Glutamatergic neuron (in vitro differentiated cells): ENCODE results near the gene NR1I3. TPM values are rescaled to one million over a fixed set of nuclear protein-coding genes. Genes with fewer than 3 reads are reported as not detected.

Source experiments
- DNase-seq: peaks from one replicate; pipeline ENCODE4 v3.0.0; 2022
- H3K27ac Mint-ChIP-seq: one replicate; pipeline ENCODE4 v1.8.0; 2020; ENCODE audit warnings: mild to moderate bottlenecking, mixed read lengths, inconsistent platforms; ENCODE audit not compliant: unreplicated experiment
- H3K27me3 Mint-ChIP-seq: one replicate; pipeline ENCODE4 v1.8.0; 2020; ENCODE audit warnings: mild to moderate bottlenecking, moderate library complexity, mixed read lengths, inconsistent platforms; ENCODE audit not compliant: unreplicated experiment
- H3K36me3 Mint-ChIP-seq: one replicate; pipeline ENCODE4 v1.8.0; 2020; ENCODE audit warnings: mild to moderate bottlenecking, mixed read lengths, inconsistent platforms; ENCODE audit not compliant: unreplicated experiment
- H3K4me1 Mint-ChIP-seq: one replicate; pipeline ENCODE4 v1.8.0; 2020; ENCODE audit warnings: mild to moderate bottlenecking, low read depth, mixed read lengths, inconsistent platforms; ENCODE audit not compliant: unreplicated experiment
- H3K4me3 Mint-ChIP-seq: one replicate; pipeline ENCODE4 v1.8.0; 2020; ENCODE audit warnings: mild to moderate bottlenecking, mixed read lengths, inconsistent platforms; ENCODE audit not compliant: unreplicated experiment
- H3K9me3 Mint-ChIP-seq: one replicate; pipeline ENCODE4 v1.8.0; 2020; ENCODE audit warnings: mild to moderate bottlenecking, moderate library complexity, mixed read lengths, inconsistent platforms; ENCODE audit not compliant: unreplicated experiment
- long read RNA-seq: library from polyadenylated mRNA; unstranded; transcript quantifications from one replicate; pipeline ENCODE4 v2.0.0, GENCODE V29; 2020; ENCODE audit not compliant: unreplicated experiment
- total RNA-seq: library from RNA; stranded (reverse); fragmentation: NEBNext Ultra II Directional; extraction: Animal tissue kit (Norgen Biotek cat#: 25700); gene quantifications from one replicate; pipeline ENCODE4 v1.2.1, GENCODE V29; 2021; ENCODE audit not compliant: unreplicated experiment
- TF ChIP-seq, protein P1 (sequence below): fragments of 200-600 bp; sonication (generic); IDR thresholded peaks from one replicate; pipeline ENCODE4 v1.5.0; 2021; ENCODE audit not compliant: partially characterized antibody, unreplicated experiment

Gene NR1I3, protein sequence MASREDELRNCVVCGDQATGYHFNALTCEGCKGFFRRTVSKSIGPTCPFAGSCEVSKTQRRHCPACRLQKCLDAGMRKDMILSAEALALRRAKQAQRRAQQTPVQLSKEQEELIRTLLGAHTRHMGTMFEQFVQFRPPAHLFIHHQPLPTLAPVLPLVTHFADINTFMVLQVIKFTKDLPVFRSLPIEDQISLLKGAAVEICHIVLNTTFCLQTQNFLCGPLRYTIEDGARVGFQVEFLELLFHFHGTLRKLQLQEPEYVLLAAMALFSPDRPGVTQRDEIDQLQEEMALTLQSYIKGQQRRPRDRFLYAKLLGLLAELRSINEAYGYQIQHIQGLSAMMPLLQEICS
- total RNA-seq: not detected
- long read RNA-seq: 0 reads

DNA sequence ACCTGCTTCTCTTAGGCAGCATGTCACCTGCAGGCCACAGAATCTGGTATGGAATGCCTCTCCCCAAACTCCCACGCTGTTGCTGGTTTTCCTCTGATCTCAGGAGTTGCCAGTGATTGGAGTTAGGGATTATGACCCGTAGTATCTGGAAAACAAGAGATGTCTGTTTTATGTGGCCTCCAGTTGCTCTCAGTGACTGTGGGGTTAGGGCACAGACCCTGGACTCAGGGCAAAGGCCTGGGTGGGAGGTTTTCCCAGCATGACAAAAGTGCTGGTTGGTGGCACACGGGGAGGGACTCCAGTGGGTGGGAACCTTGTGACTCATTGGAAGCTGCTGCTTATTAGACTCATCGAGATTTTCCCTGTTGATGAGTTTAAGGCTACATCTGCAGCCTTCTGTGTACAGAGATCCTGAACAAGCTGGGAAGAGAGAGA, at the start of gene NR1I3:
Gene NR1I3, minus strand, starts transcription at position 165 of the 435 bp plus-strand sequence. CDS start 1,638 bp downstream, outside the sequence.
- H3K9me3 Mint-ChIP-seq: no peaks in the 10 kb centered on the region
- DNase-seq: no peak
- H3K27me3 Mint-ChIP-seq: peaks cover 11% of the 10 kb centered on the region
- no peaks in the 10 kb centered on the region for H3K36me3 Mint-ChIP-seq
- H3K4me3 Mint-ChIP-seq: no peak within 1 kb of the TSS
- no peak within 1 kb of the TSS for H3K27ac Mint-ChIP-seq
- no peaks in the 10 kb centered on the region for H3K4me1 Mint-ChIP-seq
- TF ChIP-seq, protein P1, sequence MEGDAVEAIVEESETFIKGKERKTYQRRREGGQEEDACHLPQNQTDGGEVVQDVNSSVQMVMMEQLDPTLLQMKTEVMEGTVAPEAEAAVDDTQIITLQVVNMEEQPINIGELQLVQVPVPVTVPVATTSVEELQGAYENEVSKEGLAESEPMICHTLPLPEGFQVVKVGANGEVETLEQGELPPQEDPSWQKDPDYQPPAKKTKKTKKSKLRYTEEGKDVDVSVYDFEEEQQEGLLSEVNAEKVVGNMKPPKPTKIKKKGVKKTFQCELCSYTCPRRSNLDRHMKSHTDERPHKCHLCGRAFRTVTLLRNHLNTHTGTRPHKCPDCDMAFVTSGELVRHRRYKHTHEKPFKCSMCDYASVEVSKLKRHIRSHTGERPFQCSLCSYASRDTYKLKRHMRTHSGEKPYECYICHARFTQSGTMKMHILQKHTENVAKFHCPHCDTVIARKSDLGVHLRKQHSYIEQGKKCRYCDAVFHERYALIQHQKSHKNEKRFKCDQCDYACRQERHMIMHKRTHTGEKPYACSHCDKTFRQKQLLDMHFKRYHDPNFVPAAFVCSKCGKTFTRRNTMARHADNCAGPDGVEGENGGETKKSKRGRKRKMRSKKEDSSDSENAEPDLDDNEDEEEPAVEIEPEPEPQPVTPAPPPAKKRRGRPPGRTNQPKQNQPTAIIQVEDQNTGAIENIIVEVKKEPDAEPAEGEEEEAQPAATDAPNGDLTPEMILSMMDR: no peak

DNA sequence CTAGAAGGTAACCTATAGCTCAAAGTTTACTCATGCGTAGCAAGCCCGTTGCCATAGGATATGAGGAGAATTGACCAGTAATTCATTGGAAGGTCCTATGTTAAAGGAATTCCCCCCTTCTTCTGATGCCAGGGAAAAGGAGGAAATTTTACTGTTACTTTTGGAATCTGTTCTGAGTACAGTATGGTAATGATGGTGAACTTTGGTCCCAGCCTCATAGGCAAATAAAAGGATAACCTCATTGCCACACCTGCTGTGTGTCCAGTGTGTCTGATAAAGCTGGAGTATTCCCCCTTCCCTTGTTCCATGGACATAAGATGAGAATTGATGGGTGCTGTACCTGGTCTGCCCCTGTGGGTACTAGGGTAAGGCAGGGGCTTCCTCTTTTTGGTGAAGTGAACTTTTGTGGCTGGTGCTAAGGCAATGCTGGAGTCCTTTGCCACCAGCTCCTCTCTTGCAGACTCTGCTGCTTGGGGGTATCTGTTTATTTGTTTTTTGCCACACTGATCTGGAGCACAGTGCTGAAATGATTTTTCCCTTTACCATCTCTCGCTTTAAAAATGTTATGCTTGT, 49.6 kb upstream of the NR1I3 start:
- H3K27me3 Mint-ChIP-seq: no peaks in the 10 kb centered on the region
- peaks cover 8% of the 10 kb centered on the region for H3K36me3 Mint-ChIP-seq
- H3K9me3 Mint-ChIP-seq: peaks cover 1% of the 10 kb centered on the region
- H3K27ac Mint-ChIP-seq: no peak overlapping the region
- peaks cover 4% of the 10 kb centered on the region for H3K4me1 Mint-ChIP-seq
- no peak overlapping the region for H3K4me3 Mint-ChIP-seq
- no peak for DNase-seq
- TF ChIP-seq, protein P1: no peak

DNA sequence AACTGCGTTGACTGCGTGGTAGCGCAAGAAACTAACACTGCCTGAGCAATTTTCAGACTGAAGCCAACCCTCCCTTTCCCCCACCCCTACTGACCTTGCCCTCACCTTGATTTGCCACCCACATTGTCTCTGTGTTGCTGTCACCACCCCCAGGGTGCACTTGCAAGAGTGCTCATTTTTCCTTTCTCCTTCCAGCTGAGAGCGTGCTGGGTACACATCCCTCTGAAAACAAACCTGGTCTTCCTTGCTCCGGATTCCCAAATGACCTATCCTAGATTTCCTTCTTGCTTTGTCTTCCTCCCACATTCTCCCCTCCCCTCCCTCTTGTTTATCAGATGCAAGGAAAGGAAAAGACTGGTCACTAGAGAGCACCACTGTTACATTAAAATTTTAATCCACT, 47.5 kb upstream of the NR1I3 start:
- Mint-ChIP-seq H3K4me3 (no peak overlapping the region), H3K27me3 (no peaks in the 10 kb centered on the region), H3K4me1 (peaks cover 4% of the 10 kb centered on the region), H3K36me3 (peaks cover 11% of the 10 kb centered on the region), H3K27ac (peak overlapping the region; percentile 1), H3K9me3 (peaks cover under 1% of the 10 kb centered on the region)
- TF ChIP-seq, protein P1: no peak
- DNase-seq: no peak

DNA sequence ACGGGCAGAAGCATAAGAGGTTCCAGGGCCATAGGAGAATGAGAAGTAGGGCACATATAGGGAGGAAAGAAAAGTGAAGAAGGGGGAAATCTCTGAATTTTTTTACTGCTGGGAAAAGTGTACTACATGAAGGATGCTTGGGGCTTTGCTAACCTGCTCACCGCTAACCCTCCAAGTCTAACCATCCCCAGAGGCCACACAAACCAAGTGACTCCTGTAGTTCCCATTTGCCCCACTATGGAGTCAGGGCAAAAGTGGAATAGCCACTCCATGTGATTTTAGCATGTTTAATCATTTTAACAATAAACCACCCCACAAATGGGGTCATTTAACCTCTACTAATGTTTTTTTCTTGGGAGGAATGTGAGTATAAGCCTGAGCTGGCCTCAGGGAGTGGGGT, 47.1 kb upstream of the NR1I3 start:
- no peak for DNase-seq
- no peak overlapping the region for H3K27ac Mint-ChIP-seq
- no peaks in the 10 kb centered on the region for H3K9me3 Mint-ChIP-seq
- H3K36me3 Mint-ChIP-seq: peaks cover 11% of the 10 kb centered on the region
- TF ChIP-seq, protein P1: no peak
- no peaks in the 10 kb centered on the region for H3K27me3 Mint-ChIP-seq
- peaks cover 4% of the 10 kb centered on the region for H3K4me1 Mint-ChIP-seq
- no peak overlapping the region for H3K4me3 Mint-ChIP-seq

DNA sequence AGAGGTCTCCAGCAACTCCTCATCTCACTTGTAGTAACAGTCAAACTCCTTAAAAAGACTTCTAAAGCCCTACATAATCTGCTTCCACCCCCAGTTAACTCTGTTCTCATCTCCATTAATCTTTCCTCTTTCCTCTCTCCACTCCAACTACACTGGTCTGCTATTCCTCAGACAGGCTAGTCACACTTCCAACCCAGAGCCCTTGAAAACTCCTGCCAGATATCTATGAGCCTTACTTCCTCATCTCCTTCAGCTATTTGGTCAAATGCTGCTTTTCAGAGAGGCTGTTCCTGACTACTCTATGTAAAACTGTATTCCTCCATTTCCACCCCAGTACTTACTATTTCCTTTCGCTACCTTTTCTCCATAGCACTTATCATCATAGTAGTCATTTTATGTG, 45.0 kb upstream of the NR1I3 start:
- Mint-ChIP-seq H3K27me3 (no peaks in the 10 kb centered on the region), H3K9me3 (no peaks in the 10 kb centered on the region), H3K4me3 (no peak overlapping the region), H3K4me1 (peaks cover 4% of the 10 kb centered on the region), H3K27ac (no peak overlapping the region), H3K36me3 (peaks cover 11% of the 10 kb centered on the region)
- DNase-seq: no peak
- TF ChIP-seq, protein P1: no peak
